Rectal smooth muscle tissue (tissue), 1 donor: Measurements from ENCODE around the gene PTPN3.

Experiments used
- H3K27ac ChIP-seq: one replicate; pipeline ENCODE4 v1.7.0; 2013; ENCODE audit warnings: low read depth, low read length, inconsistent platforms
- H3K27me3 ChIP-seq: one replicate; pipeline ENCODE4 v1.7.0; 2013; ENCODE audit warnings: low read length; ENCODE audit not compliant: control insufficient read depth, insufficient read depth
- H3K36me3 ChIP-seq: one replicate; pipeline ENCODE4 v1.7.0; 2013; ENCODE audit warnings: low read length; ENCODE audit not compliant: control insufficient read depth, insufficient read depth
- H3K4me1 ChIP-seq: one replicate; pipeline ENCODE4 v1.7.0; 2013; ENCODE audit warnings: low read length; ENCODE audit not compliant: control insufficient read depth, insufficient read depth
- H3K4me3 ChIP-seq: one replicate; pipeline ENCODE4 v1.7.0; 2013; ENCODE audit warnings: low read length
- H3K9ac ChIP-seq: one replicate; pipeline ENCODE4 v1.7.0; 2013; ENCODE audit warnings: low read length

PTPN3 gene

GRCh38 chr9:109419531-109419930 is 78.6 kb downstream of the PTPN3 start:
- H3K27me3 ChIP-seq = no peaks in the 10 kb centered on the region
- H3K4me1 ChIP-seq = peaks cover 6% of the 10 kb centered on the region
- H3K4me3 ChIP-seq = no peak overlapping the region
- no peak overlapping the region for H3K9ac ChIP-seq
- no peak overlapping the region for H3K27ac ChIP-seq
- H3K36me3 ChIP-seq = no peaks in the 10 kb centered on the region

GRCh38 chr9:109418827-109419226 is 79.3 kb downstream of the PTPN3 start:
- no peaks in the 10 kb centered on the region for H3K36me3 ChIP-seq
- no peaks in the 10 kb centered on the region for H3K27me3 ChIP-seq
- H3K4me1 ChIP-seq = peaks cover 6% of the 10 kb centered on the region
- no peak overlapping the region for H3K27ac ChIP-seq
- no peak overlapping the region for H3K4me3 ChIP-seq
- no peak overlapping the region for H3K9ac ChIP-seq

- H3K4me1 ChIP-seq = peaks cover 6% of the 10 kb centered on the region
- H3K9ac ChIP-seq = no peak overlapping the region
- H3K27me3 ChIP-seq = no peaks in the 10 kb centered on the region
- no peak overlapping the region for H3K27ac ChIP-seq
- H3K4me3 ChIP-seq = no peak overlapping the region
- H3K36me3 ChIP-seq = no peaks in the 10 kb centered on the region
Measured at GRCh38 chr9:109417585-109418544, 80.2 kb downstream of the PTPN3 start.

GRCh38 chr9:109417054-109417453 is 81.1 kb downstream of the PTPN3 start:
- Histone ChIP-seq H3K9ac (no peak overlapping the region), H3K4me1 (peaks cover 6% of the 10 kb centered on the region), H3K27ac (peak overlapping the region; percentile 40), H3K4me3 (peak overlapping the region; percentile 0), H3K27me3 (no peaks in the 10 kb centered on the region), H3K36me3 (no peaks in the 10 kb centered on the region)

GRCh38 chr9:109416135-109416706 is 81.9 kb downstream of the PTPN3 start:
- Histone ChIP-seq H3K4me3 (peak overlapping the region; percentile 0), H3K4me1 (peaks cover 6% of the 10 kb centered on the region), H3K27me3 (no peaks in the 10 kb centered on the region), H3K36me3 (no peaks in the 10 kb centered on the region), H3K9ac (no peak overlapping the region), H3K27ac (no peak overlapping the region)

- H3K4me3 ChIP-seq = no peak overlapping the region
- no peak overlapping the region for H3K9ac ChIP-seq
- peaks cover 6% of the 10 kb centered on the region for H3K4me1 ChIP-seq
- H3K27me3 ChIP-seq = no peaks in the 10 kb centered on the region
- H3K36me3 ChIP-seq = no peaks in the 10 kb centered on the region
- no peak overlapping the region for H3K27ac ChIP-seq
Measured at GRCh38 chr9:109414125-109414785, 83.9 kb downstream of the PTPN3 start.

- Histone ChIP-seq H3K4me1 (peaks cover 3% of the 10 kb centered on the region), H3K36me3 (no peaks in the 10 kb centered on the region), H3K4me3 (no peak overlapping the region), H3K9ac (no peak overlapping the region), H3K27ac (no peak overlapping the region), H3K27me3 (no peaks in the 10 kb centered on the region)
Measured at GRCh38 chr9:109411798-109412352, 86.2 kb downstream of the PTPN3 start.

- no peaks in the 10 kb centered on the region for H3K27me3 ChIP-seq
- no peak overlapping the region for H3K4me3 ChIP-seq
- no peaks in the 10 kb centered on the region for H3K4me1 ChIP-seq
- no peaks in the 10 kb centered on the region for H3K36me3 ChIP-seq
- H3K9ac ChIP-seq = no peak overlapping the region
- H3K27ac ChIP-seq = no peak overlapping the region
Measured at GRCh38 chr9:109411069-109411761, 86.9 kb downstream of the PTPN3 start.

GRCh38 chr9:109409773-109410397 is 88.2 kb downstream of the PTPN3 start:
- Histone ChIP-seq H3K9ac (no peak overlapping the region), H3K27ac (no peak overlapping the region), H3K4me3 (no peak overlapping the region), H3K4me1 (no peaks in the 10 kb centered on the region), H3K36me3 (no peaks in the 10 kb centered on the region), H3K27me3 (no peaks in the 10 kb centered on the region)

GRCh38 chr9:109408759-109409462 is 89.2 kb downstream of the PTPN3 start:
- no peak overlapping the region for H3K27ac ChIP-seq
- H3K4me3 ChIP-seq = no peak overlapping the region

GRCh38 chr9:109403766-109404320 is 94.3 kb downstream of the PTPN3 start:
- H3K9ac ChIP-seq = no peak overlapping the region
- H3K36me3 ChIP-seq = no peaks in the 10 kb centered on the region
- no peak overlapping the region for H3K4me3 ChIP-seq
- no peak overlapping the region for H3K27ac ChIP-seq
- H3K27me3 ChIP-seq = no peaks in the 10 kb centered on the region
- H3K4me1 ChIP-seq = no peaks in the 10 kb centered on the region

More at GRCh38 chr9:109408759-109409462, 89.2 kb downstream of the PTPN3 start:
- Histone ChIP-seq H3K9ac (no peak overlapping the region), H3K4me1 (no peaks in the 10 kb centered on the region), H3K27me3 (no peaks in the 10 kb centered on the region), H3K36me3 (no peaks in the 10 kb centered on the region)
